Measurements from ENCODE around the gene LRIF1.

GRCh38 chr1:110976089-110976488 is 12.4 kb upstream of the LRIF1 start:
- TF ChIP-seq, protein P1, sequence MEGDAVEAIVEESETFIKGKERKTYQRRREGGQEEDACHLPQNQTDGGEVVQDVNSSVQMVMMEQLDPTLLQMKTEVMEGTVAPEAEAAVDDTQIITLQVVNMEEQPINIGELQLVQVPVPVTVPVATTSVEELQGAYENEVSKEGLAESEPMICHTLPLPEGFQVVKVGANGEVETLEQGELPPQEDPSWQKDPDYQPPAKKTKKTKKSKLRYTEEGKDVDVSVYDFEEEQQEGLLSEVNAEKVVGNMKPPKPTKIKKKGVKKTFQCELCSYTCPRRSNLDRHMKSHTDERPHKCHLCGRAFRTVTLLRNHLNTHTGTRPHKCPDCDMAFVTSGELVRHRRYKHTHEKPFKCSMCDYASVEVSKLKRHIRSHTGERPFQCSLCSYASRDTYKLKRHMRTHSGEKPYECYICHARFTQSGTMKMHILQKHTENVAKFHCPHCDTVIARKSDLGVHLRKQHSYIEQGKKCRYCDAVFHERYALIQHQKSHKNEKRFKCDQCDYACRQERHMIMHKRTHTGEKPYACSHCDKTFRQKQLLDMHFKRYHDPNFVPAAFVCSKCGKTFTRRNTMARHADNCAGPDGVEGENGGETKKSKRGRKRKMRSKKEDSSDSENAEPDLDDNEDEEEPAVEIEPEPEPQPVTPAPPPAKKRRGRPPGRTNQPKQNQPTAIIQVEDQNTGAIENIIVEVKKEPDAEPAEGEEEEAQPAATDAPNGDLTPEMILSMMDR (optimal IDR thresholded peaks at IDR 0.05 in 1 of 3, IDR thresholded peaks at IDR 0.05 in 1 of 3, conservative IDR thresholded peaks at IDR 0.05 in 1 of 3; ENCODE audit: extremely low read depth in 1 of 3, insufficient read depth in 2 of 3, low read length in 3 of 3) = no peak
- TF ChIP-seq EZH2 (IDR thresholded peaks at IDR 0.05; ENCODE audit: low read length) = no peak
